ENCODE results near the gene KLK3.

DNA sequence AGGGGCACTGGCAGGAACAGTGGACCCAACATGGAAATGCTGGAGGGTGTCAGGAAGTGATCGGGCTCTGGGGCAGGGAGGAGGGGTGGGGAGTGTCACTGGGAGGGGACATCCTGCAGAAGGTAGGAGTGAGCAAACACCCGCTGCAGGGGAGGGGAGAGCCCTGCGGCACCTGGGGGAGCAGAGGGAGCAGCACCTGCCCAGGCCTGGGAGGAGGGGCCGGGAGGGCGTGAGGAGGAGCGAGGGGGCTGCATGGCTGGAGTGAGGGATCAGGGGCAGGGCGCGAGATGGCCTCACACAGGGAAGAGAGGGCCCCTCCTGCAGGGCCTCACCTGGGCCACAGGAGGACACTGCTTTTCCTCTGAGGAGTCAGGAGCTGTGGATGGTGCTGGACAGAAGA lies 22.6 kb downstream of the KLK3 start:
- TF ChIP-seq, protein P1, sequence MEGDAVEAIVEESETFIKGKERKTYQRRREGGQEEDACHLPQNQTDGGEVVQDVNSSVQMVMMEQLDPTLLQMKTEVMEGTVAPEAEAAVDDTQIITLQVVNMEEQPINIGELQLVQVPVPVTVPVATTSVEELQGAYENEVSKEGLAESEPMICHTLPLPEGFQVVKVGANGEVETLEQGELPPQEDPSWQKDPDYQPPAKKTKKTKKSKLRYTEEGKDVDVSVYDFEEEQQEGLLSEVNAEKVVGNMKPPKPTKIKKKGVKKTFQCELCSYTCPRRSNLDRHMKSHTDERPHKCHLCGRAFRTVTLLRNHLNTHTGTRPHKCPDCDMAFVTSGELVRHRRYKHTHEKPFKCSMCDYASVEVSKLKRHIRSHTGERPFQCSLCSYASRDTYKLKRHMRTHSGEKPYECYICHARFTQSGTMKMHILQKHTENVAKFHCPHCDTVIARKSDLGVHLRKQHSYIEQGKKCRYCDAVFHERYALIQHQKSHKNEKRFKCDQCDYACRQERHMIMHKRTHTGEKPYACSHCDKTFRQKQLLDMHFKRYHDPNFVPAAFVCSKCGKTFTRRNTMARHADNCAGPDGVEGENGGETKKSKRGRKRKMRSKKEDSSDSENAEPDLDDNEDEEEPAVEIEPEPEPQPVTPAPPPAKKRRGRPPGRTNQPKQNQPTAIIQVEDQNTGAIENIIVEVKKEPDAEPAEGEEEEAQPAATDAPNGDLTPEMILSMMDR (IDR thresholded peaks at IDR 0.05; ENCODE audit: low read length) = no peak
- TF ChIP-seq EZH2 (IDR thresholded peaks at IDR 0.05; ENCODE audit: borderline replicate concordance, low read length) = no peak
